IMR-90 (cell line): Measurements from ENCODE around the gene CERS6. TPM values are rescaled to one million over a fixed set of nuclear protein-coding genes. Genes with fewer than 3 reads are reported as not detected.

ENCODE experiments used
- ATAC-seq: fragments of 200-7000 bp; cut with Tn5 transposase; 2 replicates; pipeline ENCODE4 v1.9.1; 2020; ENCODE audit warnings: low read depth, mild to moderate bottlenecking, moderate library complexity
- BruUV-seq: library from RNA; stranded (reverse); fragments of 400-500 nt; replicated peaks from 2 replicates; lab custom pipeline; 2021; lab: Mats Ljungman, UMichigan
- CTCF ChIA-PET: fragments of 300-600 bp; formaldehyde crosslinking; extraction: SDS; loops from one replicate; lab custom pipeline; 2021; ENCODE audit warnings: antibody characterized with exemption; lab: Yijun Ruan, JAX
- POLR2A ChIA-PET: fragments of 300-600 bp; sonication (Branson Sonifier 250); formaldehyde crosslinking; loops from one replicate; lab custom pipeline; 2022; ENCODE audit warnings: antibody characterized with exemption; ENCODE audit not compliant: unreplicated experiment; lab: Charles Lee
- DNase-seq: peaks from one replicate; pipeline ENCODE4 v3.0.0; 2013
- H2AFZ ChIP-seq: replicated peaks from 2 replicates; pipeline ENCODE3; 2013; ENCODE audit warnings: low read length, mild to moderate bottlenecking; ENCODE audit not compliant: poor library complexity
- H2AK5ac ChIP-seq: 2 replicates; pipeline ENCODE4 v1.6.1; 2013; ENCODE audit warnings: low read depth, low read length, inconsistent platforms
- H2AK9ac ChIP-seq: replicated peaks from 2 replicates; pipeline ENCODE3; 2013; ENCODE audit warnings: mild to moderate bottlenecking, low read depth, low read length, moderate library complexity; ENCODE audit not compliant: poor library complexity
- H2BK120ac ChIP-seq: 2 replicates; pipeline ENCODE4 v1.6.1; 2013; ENCODE audit warnings: low read depth, low read length, inconsistent platforms
- H2BK15ac ChIP-seq: 3 replicates; pipeline ENCODE4 v1.6.1; 2013; ENCODE audit warnings: low read depth, low read length, inconsistent platforms
- H2BK20ac ChIP-seq: 2 replicates; pipeline ENCODE4 v1.6.1; 2013; ENCODE audit warnings: low read depth, mild to moderate bottlenecking, inconsistent platforms, low read length, moderate library complexity
- H2BK5ac ChIP-seq: 2 replicates; pipeline ENCODE4 v1.6.1; 2013; ENCODE audit warnings: mild to moderate bottlenecking, low read depth, low read length, inconsistent platforms; ENCODE audit not compliant: poor library complexity, severe bottlenecking
- H3K14ac ChIP-seq: replicated peaks from 2 replicates; pipeline ENCODE4 v1.6.1; 2013; ENCODE audit warnings: low read depth, low read length, inconsistent platforms
- H3K18ac ChIP-seq: 2 replicates; pipeline ENCODE4 v1.6.1; 2013; ENCODE audit warnings: low read depth, low read length, control low read depth
- H3K23ac ChIP-seq: 2 replicates; pipeline ENCODE4 v1.6.1; 2013; ENCODE audit warnings: low read depth, low read length, inconsistent platforms
- H3K27ac ChIP-seq: 2 replicates; pipeline ENCODE4 v1.5.1; 2013; ENCODE audit warnings: mild to moderate bottlenecking, control low read depth, low read length; ENCODE audit not compliant: insufficient read depth
- H3K27me3 ChIP-seq: 2 replicates; pipeline ENCODE4 v1.6.1; 2013; ENCODE audit warnings: low read length; ENCODE audit not compliant: control insufficient read depth, insufficient read depth
- H3K36me3 ChIP-seq: 2 replicates; pipeline ENCODE4 v1.6.1; 2013; ENCODE audit warnings: low read length, mixed read lengths; ENCODE audit not compliant: control insufficient read depth, insufficient read depth
- H3K4ac ChIP-seq: 2 replicates; pipeline ENCODE4 v1.6.1; 2013; ENCODE audit warnings: low read depth, low read length, inconsistent platforms
- H3K4me1 ChIP-seq: 2 replicates; pipeline ENCODE4 v1.6.1; 2013; ENCODE audit warnings: low read length, mixed read lengths; ENCODE audit not compliant: control insufficient read depth, insufficient read depth
- H3K4me2 ChIP-seq: 2 replicates; pipeline ENCODE4 v1.6.1; 2013; ENCODE audit warnings: low read depth, mild to moderate bottlenecking, control low read depth, low read length, moderate library complexity
- H3K4me3 ChIP-seq: 2 replicates; pipeline ENCODE4 v1.5.1; 2013; ENCODE audit warnings: low read depth, mild to moderate bottlenecking, control low read depth, low read length, moderate library complexity; ENCODE audit not compliant: insufficient read depth
- H3K56ac ChIP-seq: 2 replicates; pipeline ENCODE4 v1.6.1; 2013; ENCODE audit warnings: low read length, inconsistent platforms; ENCODE audit not compliant: insufficient read depth; ENCODE audit errors: extremely low read depth
- H3K79me1 ChIP-seq, 2 experiments: 2 replicates each; pipeline ENCODE4 v1.6.1; 2013; ENCODE audit warnings: low read length in 2 of 2, inconsistent platforms in 1 of 2, low read depth in 1 of 2
- H3K9ac ChIP-seq: 2 replicates; pipeline ENCODE4 v1.6.1; 2013; ENCODE audit warnings: low read depth, low read length, control low read depth
- H3K9me1 ChIP-seq: 2 replicates; pipeline ENCODE4 v1.6.1; 2013; ENCODE audit warnings: low read length, inconsistent platforms; ENCODE audit not compliant: insufficient read depth
- H3K9me3 ChIP-seq: 2 replicates; pipeline ENCODE4 v1.6.1; 2013; ENCODE audit warnings: low read length; ENCODE audit not compliant: control insufficient read depth, insufficient read depth
- H4K20me1 ChIP-seq: 2 replicates; pipeline ENCODE4 v1.6.1; 2013; ENCODE audit warnings: low read length, inconsistent platforms; ENCODE audit not compliant: insufficient read depth
- H4K5ac ChIP-seq: 2 replicates; pipeline ENCODE4 v1.6.1; 2013; ENCODE audit warnings: mild to moderate bottlenecking, low read depth, low read length, control low read depth
- H4K8ac ChIP-seq, 2 experiments: 2 replicates each; pipeline ENCODE4 v1.6.1; 2013; ENCODE audit warnings: low read depth in 2 of 2, low read length in 2 of 2, control low read depth in 1 of 2, inconsistent platforms in 1 of 2
- H4K91ac ChIP-seq: 2 replicates; pipeline ENCODE4 v1.6.1; 2013; ENCODE audit warnings: low read depth, low read length, inconsistent platforms; ENCODE audit not compliant: insufficient read depth
- BHLHE40 ChIP-seq: fragments of 150-350 bp; IDR thresholded peaks from 2 replicates; pipeline ENCODE4 v1.6.1; 2016; ENCODE audit warnings: mild to moderate bottlenecking, low read depth, low read length
- CEBPB ChIP-seq: IDR thresholded peaks from 2 replicates; pipeline ENCODE4 v1.6.1; 2012; ENCODE audit warnings: low read depth, low read length, improper control_type of control experiment
- CTCF ChIP-seq: conservative IDR thresholded peaks from 2 replicates; pipeline ENCODE4 v1.5.1; 2012; ENCODE audit warnings: mild to moderate bottlenecking, low read depth, low read length, improper control_type of control experiment
- FOS ChIP-seq: fragments of 150-350 bp; IDR thresholded peaks from 2 replicates; pipeline ENCODE4 v1.6.1; 2016; ENCODE audit warnings: low read depth, low read length
- MAZ ChIP-seq: IDR thresholded peaks from 2 replicates; pipeline ENCODE4 v1.6.1; 2012; ENCODE audit warnings: low read depth, mild to moderate bottlenecking, low read length, improper control_type of control experiment, moderate library complexity, borderline replicate concordance
- MXI1 ChIP-seq: IDR thresholded peaks from 2 replicates; pipeline ENCODE4 v1.6.1; 2012; ENCODE audit warnings: low read depth, mild to moderate bottlenecking, low read length, moderate library complexity, borderline replicate concordance
- RAD21 ChIP-seq: IDR thresholded peaks from 2 replicates; pipeline ENCODE4 v1.6.1; 2012; ENCODE audit warnings: low read length, improper control_type of control experiment
- RCOR1 ChIP-seq: IDR thresholded peaks from 2 replicates; pipeline ENCODE4 v1.6.1; 2012; ENCODE audit warnings: mild to moderate bottlenecking, low read length, improper control_type of control experiment; ENCODE audit not compliant: insufficient replicate concordance
- USF2 ChIP-seq: fragments of 150-350 bp; IDR thresholded peaks from 2 replicates; pipeline ENCODE4 v1.6.1; 2017; ENCODE audit warnings: mild to moderate bottlenecking, antibody characterized with exemption, low read length, low read depth
- WGBS, 2 experiments: methylation state at CpG; one replicate each; pipeline versions ENCODE4 v1.1.5 to v1.1.7; 2013; ENCODE audit warnings: missing lambda C conversion rate in 2 of 2; ENCODE audit not compliant: insufficient read length in 1 of 2; ENCODE audit errors: extremely low coverage in 2 of 2; 5-methylcytosine and 5-hydroxymethylcytosine counted together
- dilution Hi-C: fragments of 300-500 bp; cut with HindIII; formaldehyde crosslinking; loops from one replicate; pipeline ENCODE4 v1.14.3; 2018; ENCODE audit warnings: low sequenced_read_pairs; ENCODE audit not compliant: unreplicated experiment
- in situ Hi-C: fragments of 300-500 bp; cut with MboI; formaldehyde crosslinking; loops from 3 replicates; pipeline ENCODE4 v1.14.3; 2019; ENCODE audit warnings: low sequenced_read_pairs, inconsistent platforms, mixed read lengths
- intact Hi-C: fragments of 100-400 bp; cut with micrococcal nuclease; formaldehyde crosslinking; loops from 2 replicates; pipeline ENCODE4 v1.10.0; 2022
- polyA plus RNA-seq, 3 experiments: library from polyadenylated mRNA; depleted of rRNA; stranded (reverse); fragments of >200 nt; gene quantifications; 2 replicates each; pipeline ENCODE4 v1.2.3, GENCODE V29; 2012; ENCODE audit warnings: low replicate concordance in 1 of 3
- total RNA-seq: library from RNA; depleted of rRNA; stranded (reverse); fragments of >200 nt; gene quantifications from 2 replicates; pipeline ENCODE4 v1.2.3, GENCODE V29; 2012

Gene CERS6
- total and polyA plus RNA-seq, 2 of the 4 experiments (the other 2 are of a cell fraction) = 2.1 to 5.7 TPM

GRCh38 chr2:168565512-168565911, 109.4 kb downstream of the CERS6 start:
- no TSS peak for BruUV-seq
- Histone ChIP-seq H2AFZ (no peak overlapping the region), H3K9ac (no peak overlapping the region), H2BK120ac (no peak overlapping the region), H3K36me3 (no peaks in the 10 kb centered on the region), H4K8ac (no peak overlapping the region), H2BK15ac (no peak overlapping the region), H4K20me1 (no peaks in the 10 kb centered on the region), H3K9me3 (no peaks in the 10 kb centered on the region), H2AK9ac (no peak overlapping the region), H4K91ac (no peak overlapping the region), H3K4me3 (no peak overlapping the region), H4K5ac (no peak overlapping the region), H3K14ac (no peak overlapping the region), H3K56ac (no peak overlapping the region), H3K23ac (no peak overlapping the region), H3K27ac (no peak overlapping the region), H2AK5ac (no peak overlapping the region), H2BK20ac (no peak overlapping the region), H3K18ac (no peak overlapping the region), H2BK5ac (no peak overlapping the region), H3K79me1 (no peaks in the 10 kb centered on the region), H3K9me1 (no peaks in the 10 kb centered on the region; the same call in 1 of the 2 replicates), H3K4me1 (no peaks in the 10 kb centered on the region), H3K4me2 (no peak overlapping the region), H3K27me3 (no peaks in the 10 kb centered on the region), H3K4ac (no peak overlapping the region)
- dilution Hi-C loops = no loop called here
- CTCF ChIA-PET = no interaction called here
- TF ChIP-seq RCOR1 (no peak), FOS (no peak), CEBPB (no peak), MAZ (no peak), USF2 (no peak), CTCF (no peak), RAD21 (no peak), MXI1 (no peak), BHLHE40 (no peak)
- POLR2A ChIA-PET = no interaction called here
- ATAC-seq = no peak
- no CpG with 5 or more reads among the region's 2 CpGs for WGBS, 2 experiments
- no peak for DNase-seq
- intact Hi-C loops = no loop called here
- in situ Hi-C loops = no loop called here
